GM21528 (cell line): ENCODE measurements around the gene USP24.

ENCODE experiments used
- ATAC-seq: cut with Tn5 transposase; IDR thresholded peaks from one replicate; pipeline ENCODE4 v1.9.1; 2021; ENCODE audit warnings: mild to moderate bottlenecking, moderate library complexity; ENCODE audit not compliant: unreplicated experiment, low FRiP score

Gene USP24

GRCh38 chr1:55215194-55216021, at the start of gene USP24:
USP24 (minus strand) TSS chr1:55215364; CDS start chr1:55215113, 251 bp downstream.
- peak; percentile 77 for ATAC-seq

GRCh38 chr1:55262822-55263221, 47.7 kb upstream of the USP24 start:
- no peak for ATAC-seq

GRCh38 chr1:55259911-55260609, 44.9 kb upstream of the USP24 start:
- peak; percentile 56 for ATAC-seq

GRCh38 chr1:55257958-55258357, 42.8 kb upstream of the USP24 start:
- peak; percentile 54 for ATAC-seq

- no peak for ATAC-seq
Measured at GRCh38 chr1:55255901-55256300, 40.7 kb upstream of the USP24 start.

- no peak for ATAC-seq
Measured at GRCh38 chr1:55252942-55253589, 37.9 kb upstream of the USP24 start.

- no peak for ATAC-seq
Measured at GRCh38 chr1:55250399-55251075, 35.4 kb upstream of the USP24 start.

- no peak for ATAC-seq
Measured at GRCh38 chr1:55249646-55250398, 34.7 kb upstream of the USP24 start.

GRCh38 chr1:55246896-55247295, 31.7 kb upstream of the USP24 start:
- no peak for ATAC-seq

- no peak for ATAC-seq
Measured at GRCh38 chr1:55246331-55246730, 31.2 kb upstream of the USP24 start.

- no peak for ATAC-seq
Measured at GRCh38 chr1:55245781-55246180, 30.6 kb upstream of the USP24 start.

- ATAC-seq: no peak
Measured at GRCh38 chr1:55244476-55245099, 29.4 kb upstream of the USP24 start.

- ATAC-seq: no peak
Measured at GRCh38 chr1:55243655-55244054, 28.5 kb upstream of the USP24 start.

GRCh38 chr1:55239548-55239947, 24.4 kb upstream of the USP24 start:
- no peak for ATAC-seq

- ATAC-seq: no peak
Measured at GRCh38 chr1:55235722-55236121, 20.6 kb upstream of the USP24 start.

- no peak for ATAC-seq
Measured at GRCh38 chr1:55234016-55234415, 18.9 kb upstream of the USP24 start.

GRCh38 chr1:55233145-55233777, 18.1 kb upstream of the USP24 start:
- ATAC-seq: no peak

GRCh38 chr1:55232448-55233144, 17.4 kb upstream of the USP24 start:
- no peak for ATAC-seq

GRCh38 chr1:55231745-55232144, 16.6 kb upstream of the USP24 start:
- ATAC-seq: no peak
